ENCODE results near the gene PLIN5.

- TF ChIP-seq GATA3 (IDR thresholded peaks at IDR 0.05; ENCODE audit: low read depth, low read length) (no peak), GATA2 (IDR thresholded peaks at IDR 0.05; ENCODE audit: low read depth, low read length) (no peak)
These were observed 12.6 kb downstream of the PLIN5 start for GRCh38 chr19:4522291-4523002.

Data from SH-SY5Y (cell line).